GM12878 (cell line): ENCODE measurements around the gene PPM1K. TPM values are rescaled to one million over a fixed set of nuclear protein-coding genes. Genes with fewer than 3 reads are reported as not detected.
"Not testable (repeated sequence)": the region's sequence is repeated elsewhere in the genome, so short reads cannot be mapped to it uniquely, and the experiment has no call there.

Experiments
- ATAC-seq: fragments of 200-7000 bp; cut with Tn5 transposase; 3 replicates; pipeline ENCODE4 v1.9.1; 2020; ENCODE audit warnings: mild to moderate bottlenecking, moderate library complexity
- BruUV-seq: library from RNA; stranded (reverse); fragments of 400-500 nt; replicated peaks from 2 replicates; lab custom pipeline; 2021; lab: Mats Ljungman, UMichigan
- CTCF ChIA-PET: fragments of 300-600 bp; sonication (Branson Sonifier 250); formaldehyde crosslinking; extraction: SDS; loops from one replicate; lab custom pipeline; 2021; ENCODE audit warnings: inconsistent platforms; lab: Yijun Ruan, JAX
- POLR2A ChIA-PET: fragments of 350-600 bp; formaldehyde crosslinking; extraction: SDS; loops from one replicate; lab custom pipeline; 2021; ENCODE audit warnings: inconsistent platforms; lab: Charles Lee
- RAD21 ChIA-PET: fragments of 300-600 bp; sonication (Branson Sonifier 250); formaldehyde crosslinking; loops from one replicate; lab custom pipeline; 2023; ENCODE audit warnings: antibody characterized with exemption; ENCODE audit not compliant: unreplicated experiment; lab: Charles Lee
- SMC1A ChIA-PET: fragments of 300-600 bp; sonication (Branson Sonifier 250); formaldehyde crosslinking; loops from one replicate; lab custom pipeline; 2023; ENCODE audit not compliant: unreplicated experiment, uncharacterized antibody; lab: Charles Lee
- DNase-seq: peaks from one replicate; pipeline ENCODE4 v3.0.0-alpha.2; 2011; ENCODE audit warnings: low read depth, low spot score
- FAIRE-seq: peaks from 3 replicates; lab custom pipeline; 2011; peaks lifted over from hg19 to GRCh38; lab: Jason Lieb, UNC
- H2AFZ ChIP-seq: 2 replicates; pipeline ENCODE4 v1.6.0; 2011; ENCODE audit warnings: low read depth, low read length, control low read depth; ENCODE audit not compliant: control insufficient read depth
- H3K27ac ChIP-seq: 2 replicates; pipeline ENCODE4 v1.5.1; 2011; ENCODE audit warnings: control low read depth; ENCODE audit not compliant: control insufficient read depth, insufficient read depth
- H3K27me3 ChIP-seq, 2 experiments: replicated peaks in 1 of 2; 2 replicates each; pipeline versions ENCODE4 v1.6.0 to v1.6.1; 2011; ENCODE audit warnings: low read length in 1 of 2; ENCODE audit not compliant: control insufficient read depth in 2 of 2, insufficient read depth in 2 of 2
- H3K36me3 ChIP-seq, 2 experiments: 2 replicates each; pipeline ENCODE4 v1.5.1; 2011; ENCODE audit warnings: low read length in 1 of 2; ENCODE audit not compliant: control insufficient read depth in 2 of 2, insufficient read depth in 2 of 2
- H3K4me1 ChIP-seq: 2 replicates; pipeline ENCODE4 v1.6.1; 2011; ENCODE audit warnings: mild to moderate bottlenecking, low read length, moderate library complexity, mixed read lengths; ENCODE audit not compliant: control insufficient read depth, insufficient read depth
- H3K4me2 ChIP-seq: 2 replicates; pipeline ENCODE4 v1.6.0; 2011; ENCODE audit warnings: control low read depth; ENCODE audit not compliant: control insufficient read depth, insufficient read depth
- H3K4me3 ChIP-seq: fragments of 200-600 bp; sonication (generic); 2 replicates; pipeline ENCODE4 v1.5.1; 2016
- H3K79me2 ChIP-seq: 2 replicates; pipeline ENCODE4 v1.6.0; 2011; ENCODE audit warnings: low read length; ENCODE audit not compliant: control insufficient read depth, insufficient read depth
- H3K9ac ChIP-seq: 2 replicates; pipeline ENCODE4 v1.8.0; 2011; ENCODE audit warnings: low read length, control low read depth, mixed read lengths; ENCODE audit not compliant: control insufficient read depth, insufficient read depth
- H3K9me3 ChIP-seq: replicated peaks from 3 replicates; pipeline ENCODE4 v1.5.1; 2011; ENCODE audit warnings: mild to moderate bottlenecking, low read length; ENCODE audit not compliant: control insufficient read depth, insufficient read depth
- H4K20me1 ChIP-seq: 2 replicates; pipeline ENCODE4 v1.6.0; 2011; ENCODE audit not compliant: control insufficient read depth, insufficient read depth
- CUX1 ChIP-seq: IDR thresholded peaks from 2 replicates; pipeline ENCODE4 v1.6.1; 2012; ENCODE audit warnings: improper control_type of control experiment, low read depth, low read length; ENCODE audit not compliant: insufficient replicate concordance
- DPF2 ChIP-seq: fragments of 450-650 bp; IDR thresholded peaks from 2 replicates; pipeline ENCODE4 v1.6.1; 2017; ENCODE audit warnings: mild to moderate bottlenecking
- IKZF1 ChIP-seq: fragments of 450-650 bp; conservative IDR thresholded peaks from 2 replicates; pipeline ENCODE4 v1.6.1; 2017; ENCODE audit warnings: antibody characterized with exemption, mild to moderate bottlenecking
- NFYB ChIP-seq: IDR thresholded peaks from 2 replicates; pipeline ENCODE4 v1.6.1; 2011; ENCODE audit warnings: low read depth, mild to moderate bottlenecking, low read length, improper control_type of control experiment, moderate library complexity; ENCODE audit not compliant: insufficient read depth
- POU2F2 ChIP-seq: IDR thresholded peaks from 3 replicates; pipeline ENCODE4 v1.6.1; 2011; ENCODE audit warnings: low read depth, mild to moderate bottlenecking, low read length, borderline replicate concordance
- RUNX3 ChIP-seq: IDR thresholded peaks from 2 replicates; pipeline ENCODE4 v1.6.1; 2012; ENCODE audit warnings: low read length, inconsistent platforms
- SIX5 ChIP-seq: IDR thresholded peaks from 2 replicates; pipeline ENCODE4 v1.6.1; 2011; ENCODE audit warnings: mild to moderate bottlenecking, low read depth, low read length, moderate library complexity; ENCODE audit not compliant: severe bottlenecking
- SMC3 ChIP-seq: IDR thresholded peaks from 2 replicates; pipeline ENCODE4 v1.6.1; 2011; ENCODE audit warnings: low read length, improper control_type of control experiment, borderline replicate concordance
- YBX1 ChIP-seq: fragments of 450-650 bp; IDR thresholded peaks from 2 replicates; pipeline ENCODE4 v1.6.1; 2016; ENCODE audit warnings: antibody characterized with exemption
- ZNF207 ChIP-seq: fragments of 450-650 bp; IDR thresholded peaks from 2 replicates; pipeline ENCODE4 v1.6.1; 2014; ENCODE audit warnings: antibody characterized with exemption, mild to moderate bottlenecking, borderline replicate concordance
- WGBS: methylation state at CpG from one replicate; pipeline ENCODE4 v1.1.6; 2016; ENCODE audit warnings: low lambda C conversion rate; ENCODE audit not compliant: insufficient replicate concordance, insufficient coverage; ENCODE audit errors: missing lambda C conversion rate; 5-methylcytosine and 5-hydroxymethylcytosine counted together
- in situ Hi-C: fragments of 300-500 bp; cut with MboI; formaldehyde crosslinking; loops from 9 replicates; pipeline ENCODE4 v1.14.3; 2018; ENCODE audit warnings: mixed read lengths
- intact Hi-C: fragments of 100-400 bp; cut with micrococcal nuclease; formaldehyde crosslinking; loops from one replicate; pipeline ENCODE4 v1.14.2; 2022; ENCODE audit not compliant: unreplicated experiment
- polyA plus RNA-seq, 11 experiments: library from polyadenylated mRNA; depleted of rRNA in 4 of 11; unstranded in 6 of 11; stranded (reverse) in 5 of 11; fragments of >200 nt; fragmentation: Nextera tagmentation in 4 of 11; fragmentation: Illumina TruSeq in 1 of 11; extraction: Ambion mirVana in 4 of 11; extraction: Trizol in 1 of 11; gene quantifications; 1 replicate in 1 of 11; 2 replicates in 10 of 11; pipeline versions ENCODE4 v1.2.1 to v1.2.3, GENCODE V29; 2011 to 2016; ENCODE audit warnings: inconsistent platforms in 2 of 11, missing spikeins in 2 of 11, low read depth in 1 of 11
- total RNA-seq, 4 experiments: library from RNA; depleted of rRNA in 3 of 4; stranded (reverse); fragments of >200 nt in 3 of 4; fragmentation: Illumina TruSeq in 1 of 4; extraction: Trizol in 1 of 4; gene quantifications; 2 replicates each; pipeline versions ENCODE4 v1.2.1 to v1.2.3, GENCODE V29; 2013 to 2021

Gene PPM1K
- total and polyA plus RNA-seq, 10 of the 15 experiments (the other 5 are each of a cell fraction or from before 2014, with no cell fraction given) = 25.0 to 79.1 (median 36.9) TPM

GRCh38 chr4:88318751-88319350 lies 34.5 kb upstream of the PPM1K start (continued):
- TF ChIP-seq SIX5 (no peak), CUX1 (no peak), NFYB (no peak), POU2F2 (no peak), YBX1 (no peak)

DNA sequence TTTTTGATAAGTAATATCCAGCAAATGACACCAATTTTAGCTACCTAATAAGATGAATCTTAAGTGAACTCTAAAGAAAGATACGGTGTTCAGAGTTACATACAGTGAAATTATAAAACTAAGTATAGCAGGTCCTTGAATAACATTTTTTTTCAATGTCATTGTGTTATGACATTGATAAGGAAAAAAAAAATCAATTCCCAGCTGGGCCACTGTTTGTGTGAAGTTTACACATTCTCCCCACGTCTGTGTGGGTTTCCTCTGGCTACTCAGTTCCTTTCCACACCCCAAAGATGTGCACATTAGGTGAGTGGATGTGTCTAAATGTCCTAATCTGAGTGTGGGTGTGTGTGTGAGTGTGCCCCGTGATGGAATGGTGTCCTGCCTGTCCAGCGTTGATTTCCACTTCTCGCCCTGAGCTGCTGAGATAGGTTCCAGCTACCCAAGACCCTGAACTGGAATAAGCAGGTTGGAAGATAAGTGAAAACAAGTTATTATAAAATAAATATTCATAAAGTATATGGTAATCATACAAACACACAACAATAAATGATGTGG lies 31.2 kb upstream of the PPM1K start:
- FAIRE-seq = no peak
- SMC1A ChIA-PET = interaction anchor here (0.7 to 1.3 kb wide), 3 partner anchors 10 to 28 kb away, joined by 3 to 4 read pairs (median 3); no protein-coding TSS in a partner anchor

GRCh38 chr4:88313088-88313624 lies 28.8 kb upstream of the PPM1K start:
- not testable (repeated sequence) for FAIRE-seq

More for the DNA sequence above, 31.2 kb upstream of the PPM1K start:
- H3K27ac ChIP-seq = no peak overlapping the region
- no peaks in the 10 kb centered on the region for H3K36me3 ChIP-seq
- H3K27me3 ChIP-seq = no peaks in the 10 kb centered on the region; a peak in 1 of 4 replicates
- no peak overlapping the region for H3K4me2 ChIP-seq
- ChIA-PET CTCF (interaction anchor here (1.2 kb wide), 1 partner anchor 53 kb away, joined by 4 read pairs; no protein-coding TSS in a partner anchor), POLR2A (no interaction called here), RAD21 (interaction anchor here (0.8 kb wide), 1 partner anchor 200 kb away, joined by 3 read pairs; no protein-coding TSS in a partner anchor)
- no TSS peak for BruUV-seq
- H3K9ac ChIP-seq = no peak overlapping the region
- WGBS = 59% methylated on average over 5 of the region's 5 CpGs
- H3K4me1 ChIP-seq = peaks cover 12% of the 10 kb centered on the region
- H2AFZ ChIP-seq = no peak overlapping the region
- no peak for DNase-seq
- H3K79me2 ChIP-seq = no peaks in the 10 kb centered on the region
- no peaks in the 10 kb centered on the region; the same call in 1 of the 3 replicates for H3K9me3 ChIP-seq
- H3K4me3 ChIP-seq = no peak overlapping the region
- in situ Hi-C loops = no loop called here
- ATAC-seq = no peak
- TF ChIP-seq DPF2 (no peak), ZNF207 (no peak), SMC3 (no peak), RUNX3 (no peak), IKZF1 (no peak)
- intact Hi-C loops = no loop called here
- no peaks in the 10 kb centered on the region for H4K20me1 ChIP-seq

More at GRCh38 chr4:88313088-88313624, 28.8 kb upstream of the PPM1K start:
- SMC1A ChIA-PET, H3K27ac ChIP-seq, BruUV-seq, H3K27me3 ChIP-seq, ATAC-seq, H3K4me1 ChIP-seq, RAD21 ChIA-PET, H3K9ac ChIP-seq, DNase-seq, POLR2A ChIA-PET, H3K9me3 ChIP-seq, in situ Hi-C loops, intact Hi-C loops, H3K4me2 ChIP-seq, H3K79me2 ChIP-seq, H3K4me3 ChIP-seq, H2AFZ ChIP-seq, H4K20me1 ChIP-seq, H3K36me3 ChIP-seq: not testable (repeated sequence)
- WGBS = 90% methylated on average over 21 of the region's 23 CpGs
- CTCF ChIA-PET = interaction anchor here (0.8 kb wide), 1 partner anchor 85 kb away, joined by 3 read pairs; no protein-coding TSS in a partner anchor
